NB4 (cell line): ENCODE data around the gene FCN2.

Experiments used
- POLR2A ChIP-seq: IDR thresholded peaks from 2 replicates; pipeline ENCODE4 v1.6.1; 2011; ENCODE audit warnings: mild to moderate bottlenecking; ENCODE audit not compliant: insufficient read length; ENCODE audit errors: extremely low read depth
- TF ChIP-seq, protein P1 (sequence below): IDR thresholded peaks from one replicate; pipeline ENCODE4 v1.5.1; 2012; ENCODE audit warnings: low read depth, low read length
- TF ChIP-seq, protein P2 (sequence below): IDR thresholded peaks from 2 replicates; pipeline ENCODE4 v1.6.1; 2011; ENCODE audit warnings: low read depth, low read length

DNA sequence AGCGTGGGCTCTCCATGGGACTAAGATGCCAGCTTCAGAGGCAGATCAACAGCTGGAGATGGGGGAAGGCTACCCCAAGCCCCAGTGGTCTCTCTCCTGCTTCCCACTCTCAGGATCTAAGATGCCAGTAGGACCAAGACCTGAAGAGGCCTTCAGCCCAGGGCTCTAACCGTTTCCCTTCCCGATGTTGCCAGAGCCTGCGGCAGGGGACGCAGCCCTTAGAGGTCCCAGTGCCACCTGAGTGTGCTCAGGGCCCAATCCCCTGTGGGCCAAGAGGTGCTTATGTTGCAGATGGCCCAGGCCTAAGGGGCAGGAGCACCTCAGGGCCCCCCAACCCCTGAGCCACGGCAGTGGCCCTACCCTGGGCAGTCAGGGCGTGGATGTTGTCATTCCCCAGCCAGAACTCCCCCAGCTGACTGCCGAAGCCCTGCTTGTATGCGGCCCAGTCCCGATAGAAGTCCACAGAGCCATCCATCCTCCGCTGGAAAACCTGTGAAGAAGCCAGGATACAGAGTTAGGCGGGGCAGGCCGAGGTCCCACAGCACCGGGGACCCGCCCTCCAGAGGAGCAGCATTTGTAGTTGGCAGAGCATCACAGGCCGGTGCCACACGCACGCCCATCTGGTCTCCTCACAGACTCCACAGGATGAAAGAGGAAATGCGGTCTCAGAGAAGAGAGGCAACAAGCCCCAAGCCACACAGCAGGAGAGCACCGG, 31.7 kb downstream of the FCN2 start:
- TF ChIP-seq, protein P1, sequence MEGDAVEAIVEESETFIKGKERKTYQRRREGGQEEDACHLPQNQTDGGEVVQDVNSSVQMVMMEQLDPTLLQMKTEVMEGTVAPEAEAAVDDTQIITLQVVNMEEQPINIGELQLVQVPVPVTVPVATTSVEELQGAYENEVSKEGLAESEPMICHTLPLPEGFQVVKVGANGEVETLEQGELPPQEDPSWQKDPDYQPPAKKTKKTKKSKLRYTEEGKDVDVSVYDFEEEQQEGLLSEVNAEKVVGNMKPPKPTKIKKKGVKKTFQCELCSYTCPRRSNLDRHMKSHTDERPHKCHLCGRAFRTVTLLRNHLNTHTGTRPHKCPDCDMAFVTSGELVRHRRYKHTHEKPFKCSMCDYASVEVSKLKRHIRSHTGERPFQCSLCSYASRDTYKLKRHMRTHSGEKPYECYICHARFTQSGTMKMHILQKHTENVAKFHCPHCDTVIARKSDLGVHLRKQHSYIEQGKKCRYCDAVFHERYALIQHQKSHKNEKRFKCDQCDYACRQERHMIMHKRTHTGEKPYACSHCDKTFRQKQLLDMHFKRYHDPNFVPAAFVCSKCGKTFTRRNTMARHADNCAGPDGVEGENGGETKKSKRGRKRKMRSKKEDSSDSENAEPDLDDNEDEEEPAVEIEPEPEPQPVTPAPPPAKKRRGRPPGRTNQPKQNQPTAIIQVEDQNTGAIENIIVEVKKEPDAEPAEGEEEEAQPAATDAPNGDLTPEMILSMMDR, result no peak
- no peak for TF ChIP-seq POLR2A
- TF ChIP-seq, protein P2, sequence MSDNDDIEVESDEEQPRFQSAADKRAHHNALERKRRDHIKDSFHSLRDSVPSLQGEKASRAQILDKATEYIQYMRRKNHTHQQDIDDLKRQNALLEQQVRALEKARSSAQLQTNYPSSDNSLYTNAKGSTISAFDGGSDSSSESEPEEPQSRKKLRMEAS, result no peak
